ENCODE measurements around the gene FFAR1.
"Not testable (repeated sequence)": the region's sequence is repeated elsewhere in the genome, so short reads cannot be mapped to it uniquely, and the experiment has no call there.

Gene FFAR1

GRCh38 chr19:35353635-35354034, 5.9 kb downstream of the FFAR1 start:
- no peak for TF ChIP-seq ZNF274 (IDR thresholded peaks at IDR 0.05; ENCODE audit: low read depth, low read length)
- no peak overlapping the region for H3K4me3 ChIP-seq (ENCODE audit: low read length)

- TF ChIP-seq ZNF274 (IDR thresholded peaks at IDR 0.05; ENCODE audit: low read depth, low read length), result no peak
- no peak overlapping the region for H3K4me3 ChIP-seq (ENCODE audit: low read length)
Observed at GRCh38 chr19:35354898-35355297, 7.2 kb downstream of the FFAR1 start.

GRCh38 chr19:35355791-35356460, 8.2 kb downstream of the FFAR1 start:
- no peak for TF ChIP-seq ZNF274 (IDR thresholded peaks at IDR 0.05; ENCODE audit: low read depth, low read length)
- H3K4me3 ChIP-seq (ENCODE audit: low read length), result no peak overlapping the region

- TF ChIP-seq ZNF274 (IDR thresholded peaks at IDR 0.05; ENCODE audit: low read depth, low read length), result no peak
- H3K4me3 ChIP-seq (ENCODE audit: low read length), result no peak within 1 kb of the TSS
Observed at GRCh38 chr19:35357867-35358573, 10.3 kb downstream of the FFAR1 start, which contains the start of gene FFAR3. FFAR3 (plus strand) TSS chr19:35358460; CDS start chr19:35358891, 431 bp downstream.

GRCh38 chr19:35358834-35359233, 11.1 kb downstream of the FFAR1 start:
- H3K4me3 ChIP-seq (ENCODE audit: low read length), result not testable (repeated sequence)

GRCh38 chr19:35359395-35359794, 11.7 kb downstream of the FFAR1 start:
- not testable (repeated sequence) for H3K4me3 ChIP-seq (ENCODE audit: low read length)

GRCh38 chr19:35360081-35360480, 12.4 kb downstream of the FFAR1 start:
- H3K4me3 ChIP-seq (ENCODE audit: low read length), result not testable (repeated sequence)

- TF ChIP-seq ZNF274 (IDR thresholded peaks at IDR 0.05; ENCODE audit: low read depth, low read length), result no peak
- H3K4me3 ChIP-seq (ENCODE audit: low read length), result no peak overlapping the region
Observed at GRCh38 chr19:35360880-35361420, 13.2 kb downstream of the FFAR1 start.

- no peak for TF ChIP-seq ZNF274 (IDR thresholded peaks at IDR 0.05; ENCODE audit: low read depth, low read length)
- no peak overlapping the region for H3K4me3 ChIP-seq (ENCODE audit: low read length)
Observed at GRCh38 chr19:35362261-35363000, 14.7 kb downstream of the FFAR1 start.

GRCh38 chr19:35363001-35363590, 15.4 kb downstream of the FFAR1 start:
- no peak for TF ChIP-seq ZNF274 (IDR thresholded peaks at IDR 0.05; ENCODE audit: low read depth, low read length)
- no peak overlapping the region for H3K4me3 ChIP-seq (ENCODE audit: low read length)

GRCh38 chr19:35363711-35364425, 16.2 kb downstream of the FFAR1 start:
- no peak overlapping the region for H3K4me3 ChIP-seq (ENCODE audit: low read length)
- no peak for TF ChIP-seq ZNF274 (IDR thresholded peaks at IDR 0.05; ENCODE audit: low read depth, low read length)

- no peak overlapping the region for H3K4me3 ChIP-seq (ENCODE audit: low read length)
Observed at GRCh38 chr19:35365303-35365702, 17.6 kb downstream of the FFAR1 start.

GRCh38 chr19:35368378-35368777, 20.7 kb downstream of the FFAR1 start:
- no peak for TF ChIP-seq ZNF274 (IDR thresholded peaks at IDR 0.05; ENCODE audit: low read depth, low read length)
- no peak overlapping the region for H3K4me3 ChIP-seq (ENCODE audit: low read length)

More at GRCh38 chr19:35365303-35365702, 17.6 kb downstream of the FFAR1 start:
- TF ChIP-seq ZNF274 (IDR thresholded peaks at IDR 0.05; ENCODE audit: low read depth, low read length), result no peak

- TF ChIP-seq ZNF274 (IDR thresholded peaks at IDR 0.05; ENCODE audit: low read depth, low read length), result no peak
- no peak overlapping the region for H3K4me3 ChIP-seq (ENCODE audit: low read length)
Observed at GRCh38 chr19:35369522-35369921, 21.8 kb downstream of the FFAR1 start.
